ENCODE measurements around the gene IL20.

- TF ChIP-seq, protein P1, sequence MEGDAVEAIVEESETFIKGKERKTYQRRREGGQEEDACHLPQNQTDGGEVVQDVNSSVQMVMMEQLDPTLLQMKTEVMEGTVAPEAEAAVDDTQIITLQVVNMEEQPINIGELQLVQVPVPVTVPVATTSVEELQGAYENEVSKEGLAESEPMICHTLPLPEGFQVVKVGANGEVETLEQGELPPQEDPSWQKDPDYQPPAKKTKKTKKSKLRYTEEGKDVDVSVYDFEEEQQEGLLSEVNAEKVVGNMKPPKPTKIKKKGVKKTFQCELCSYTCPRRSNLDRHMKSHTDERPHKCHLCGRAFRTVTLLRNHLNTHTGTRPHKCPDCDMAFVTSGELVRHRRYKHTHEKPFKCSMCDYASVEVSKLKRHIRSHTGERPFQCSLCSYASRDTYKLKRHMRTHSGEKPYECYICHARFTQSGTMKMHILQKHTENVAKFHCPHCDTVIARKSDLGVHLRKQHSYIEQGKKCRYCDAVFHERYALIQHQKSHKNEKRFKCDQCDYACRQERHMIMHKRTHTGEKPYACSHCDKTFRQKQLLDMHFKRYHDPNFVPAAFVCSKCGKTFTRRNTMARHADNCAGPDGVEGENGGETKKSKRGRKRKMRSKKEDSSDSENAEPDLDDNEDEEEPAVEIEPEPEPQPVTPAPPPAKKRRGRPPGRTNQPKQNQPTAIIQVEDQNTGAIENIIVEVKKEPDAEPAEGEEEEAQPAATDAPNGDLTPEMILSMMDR (optimal IDR thresholded peaks at IDR 0.05 in 1 of 3, IDR thresholded peaks at IDR 0.05 in 1 of 3, conservative IDR thresholded peaks at IDR 0.05 in 1 of 3; ENCODE audit: extremely low read depth in 1 of 3, insufficient read depth in 2 of 3, low read length in 3 of 3) = no peak
- no peak for TF ChIP-seq EZH2 (IDR thresholded peaks at IDR 0.05; ENCODE audit: low read length)
Observed at GRCh38 chr1:206867239-206867638, 1.8 kb downstream of the IL20 start.

All from keratinocyte (primary cell).